HEK293 (cell line): ENCODE measurements around the gene STX1B.

ENCODE experiments used
- GFI1B ChIP-seq: fragments of 450-650 bp; formaldehyde crosslinking; IDR thresholded peaks from 2 replicates; pipeline ENCODE4 v1.5.1; 2016; ENCODE audit warnings: missing biosample characterization, missing genetic modification characterization
- HOXA7 ChIP-seq: sonication (generic); formaldehyde crosslinking; IDR thresholded peaks from 2 replicates; pipeline ENCODE4 v1.8.1; 2022; ENCODE audit warnings: missing genetic modification reagents, borderline replicate concordance
- KLF9 ChIP-seq: fragments of 450-650 bp; formaldehyde crosslinking; IDR thresholded peaks from 2 replicates; pipeline ENCODE4 v1.5.1; 2016; ENCODE audit warnings: missing biosample characterization, missing genetic modification characterization, low read depth
- REPIN1 ChIP-seq: fragments of 450-650 bp; formaldehyde crosslinking; IDR thresholded peaks from 2 replicates; pipeline ENCODE4 v1.5.1; 2017; ENCODE audit warnings: missing biosample characterization, missing genetic modification characterization, low read depth
- SCRT2 ChIP-seq: fragments of 450-650 bp; formaldehyde crosslinking; IDR thresholded peaks from 2 replicates; pipeline ENCODE4 v1.5.1; 2016; ENCODE audit warnings: missing biosample characterization, missing genetic modification characterization
- YY2 ChIP-seq: fragments of 450-650 bp; formaldehyde crosslinking; IDR thresholded peaks from 2 replicates; pipeline ENCODE4 v1.5.1; 2016; ENCODE audit warnings: missing biosample characterization, missing genetic modification characterization
- ZBTB17 ChIP-seq: fragments of 450-650 bp; formaldehyde crosslinking; IDR thresholded peaks from 2 replicates; pipeline ENCODE4 v1.5.1; 2016; ENCODE audit warnings: missing biosample characterization, missing genetic modification characterization
- ZBTB21 ChIP-seq: fragments of 450-650 bp; formaldehyde crosslinking; IDR thresholded peaks from 2 replicates; pipeline ENCODE4 v1.5.1; 2017; ENCODE audit warnings: missing biosample characterization, missing genetic modification characterization
- ZFP41 ChIP-seq: fragments of 450-650 bp; formaldehyde crosslinking; IDR thresholded peaks from 2 replicates; pipeline ENCODE4 v1.5.1; 2016; ENCODE audit warnings: missing biosample characterization, missing genetic modification characterization, borderline replicate concordance
- ZNF140 ChIP-seq: fragments of 450-650 bp; formaldehyde crosslinking; IDR thresholded peaks from 2 replicates; pipeline ENCODE4 v1.5.1; 2016; ENCODE audit warnings: missing biosample characterization, missing genetic modification characterization
- ZNF214 ChIP-seq: fragments of 450-650 bp; formaldehyde crosslinking; IDR thresholded peaks from 2 replicates; pipeline ENCODE4 v1.5.1; 2017; ENCODE audit warnings: missing biosample characterization, mild to moderate bottlenecking, missing genetic modification characterization, borderline replicate concordance
- ZNF223 ChIP-seq: fragments of 450-650 bp; formaldehyde crosslinking; IDR thresholded peaks from 2 replicates; pipeline ENCODE4 v1.5.1; 2016; ENCODE audit warnings: missing biosample characterization, missing genetic modification characterization
- ZNF248 ChIP-seq: fragments of 450-650 bp; formaldehyde crosslinking; IDR thresholded peaks from 2 replicates; pipeline ENCODE4 v1.5.1; 2017; ENCODE audit warnings: missing biosample characterization, missing genetic modification characterization
- ZNF404 ChIP-seq: fragments of 450-650 bp; formaldehyde crosslinking; IDR thresholded peaks from 2 replicates; pipeline ENCODE4 v1.5.1; 2017; ENCODE audit warnings: missing biosample characterization, missing genetic modification characterization
- ZNF548 ChIP-seq: fragments of 450-650 bp; formaldehyde crosslinking; IDR thresholded peaks from 2 replicates; pipeline ENCODE4 v1.5.1; 2016; ENCODE audit warnings: missing biosample characterization, missing genetic modification characterization
- ZNF785 ChIP-seq: fragments of 450-650 bp; formaldehyde crosslinking; IDR thresholded peaks from 2 replicates; pipeline ENCODE4 v1.5.1; 2016; ENCODE audit warnings: missing biosample characterization, missing genetic modification characterization
- ZNF843 ChIP-seq: fragments of 450-650 bp; formaldehyde crosslinking; IDR thresholded peaks from 2 replicates; pipeline ENCODE4 v1.5.1; 2016; ENCODE audit warnings: missing biosample characterization, missing genetic modification characterization
- ZSCAN16 ChIP-seq: fragments of 450-650 bp; formaldehyde crosslinking; IDR thresholded peaks from 2 replicates; pipeline ENCODE4 v1.5.1; 2016; ENCODE audit warnings: missing biosample characterization, missing genetic modification characterization
- ZSCAN30 ChIP-seq: fragments of 450-650 bp; IDR thresholded peaks from 2 replicates; pipeline ENCODE4 v1.5.1; 2018; ENCODE audit warnings: missing biosample characterization, mild to moderate bottlenecking, missing genetic modification characterization, moderate library complexity
- TF ChIP-seq, protein P1 (sequence below): fragments of 450-650 bp; formaldehyde crosslinking; IDR thresholded peaks from 2 replicates; pipeline ENCODE4 v1.5.1; 2016; ENCODE audit warnings: missing biosample characterization, missing genetic modification characterization
- TF ChIP-seq, protein P2 (sequence below): fragments of 450-650 bp; formaldehyde crosslinking; IDR thresholded peaks from 2 replicates; pipeline ENCODE4 v1.5.1; 2016; ENCODE audit warnings: missing biosample characterization, missing genetic modification characterization
- TF ChIP-seq, protein P3 (sequence below): fragments of 450-650 bp; formaldehyde crosslinking; IDR thresholded peaks from 2 replicates; pipeline ENCODE4 v1.5.1; 2016; ENCODE audit warnings: missing biosample characterization, missing genetic modification characterization
- TF ChIP-seq, protein P4 (sequence below): fragments of 450-650 bp; formaldehyde crosslinking; IDR thresholded peaks from 2 replicates; pipeline ENCODE4 v1.5.1; 2016; ENCODE audit warnings: missing biosample characterization, missing genetic modification characterization
- TF ChIP-seq, protein P5 (sequence below): fragments of 450-650 bp; formaldehyde crosslinking; IDR thresholded peaks from 2 replicates; pipeline ENCODE4 v1.5.1; 2016; ENCODE audit warnings: missing biosample characterization, missing genetic modification characterization
- TF ChIP-seq, protein P6 (sequence below): fragments of 450-650 bp; formaldehyde crosslinking; IDR thresholded peaks from 2 replicates; pipeline ENCODE4 v1.5.1; 2016; ENCODE audit warnings: missing biosample characterization, missing genetic modification characterization

The STX1B gene

DNA sequence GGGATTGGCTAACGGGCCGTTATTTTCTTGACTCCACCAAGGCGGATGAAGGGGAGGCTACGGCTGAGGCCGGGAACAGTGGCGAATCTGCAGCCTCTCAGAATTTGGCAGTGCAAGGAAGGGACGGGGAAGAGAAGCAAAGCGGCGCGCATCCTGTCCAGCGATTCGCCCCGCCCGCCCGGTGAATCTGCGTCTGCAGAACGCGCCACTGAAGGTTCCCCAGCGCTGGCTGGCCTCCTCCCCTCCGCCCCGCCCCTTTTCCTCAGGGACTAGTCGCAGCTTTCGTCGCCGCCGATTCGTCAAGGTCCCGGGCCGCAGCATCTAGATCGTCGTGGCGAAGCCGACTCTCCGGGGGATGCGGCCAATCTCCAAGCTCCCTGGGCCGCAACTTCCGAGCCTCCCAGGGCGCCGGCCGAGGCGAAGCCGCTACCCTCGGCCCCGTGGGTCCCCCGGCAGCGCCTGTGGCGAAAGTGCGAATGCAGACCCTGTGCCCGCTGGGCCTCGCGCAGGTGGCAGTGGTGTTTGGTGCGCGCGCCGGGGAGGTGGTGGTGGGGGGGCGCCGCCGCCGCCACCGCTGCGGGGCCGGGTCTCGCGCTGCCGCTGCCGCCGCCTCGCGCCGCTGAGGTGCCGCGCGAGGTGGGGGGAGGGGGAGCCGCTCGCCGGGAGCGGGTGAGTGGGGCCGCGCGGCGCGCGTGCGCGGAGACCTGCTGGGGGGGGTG lies 52.8 kb downstream of the STX1B start, which contains the start of gene SETD1A (continued):
- TF ChIP-seq ZFP41 (tag by site-specific recombination): no peak
- TF ChIP-seq HOXA7 (CRISPR knock-in tag): no peak
- no peak for TF ChIP-seq GFI1B (tag by site-specific recombination)
- TF ChIP-seq, protein P1, sequence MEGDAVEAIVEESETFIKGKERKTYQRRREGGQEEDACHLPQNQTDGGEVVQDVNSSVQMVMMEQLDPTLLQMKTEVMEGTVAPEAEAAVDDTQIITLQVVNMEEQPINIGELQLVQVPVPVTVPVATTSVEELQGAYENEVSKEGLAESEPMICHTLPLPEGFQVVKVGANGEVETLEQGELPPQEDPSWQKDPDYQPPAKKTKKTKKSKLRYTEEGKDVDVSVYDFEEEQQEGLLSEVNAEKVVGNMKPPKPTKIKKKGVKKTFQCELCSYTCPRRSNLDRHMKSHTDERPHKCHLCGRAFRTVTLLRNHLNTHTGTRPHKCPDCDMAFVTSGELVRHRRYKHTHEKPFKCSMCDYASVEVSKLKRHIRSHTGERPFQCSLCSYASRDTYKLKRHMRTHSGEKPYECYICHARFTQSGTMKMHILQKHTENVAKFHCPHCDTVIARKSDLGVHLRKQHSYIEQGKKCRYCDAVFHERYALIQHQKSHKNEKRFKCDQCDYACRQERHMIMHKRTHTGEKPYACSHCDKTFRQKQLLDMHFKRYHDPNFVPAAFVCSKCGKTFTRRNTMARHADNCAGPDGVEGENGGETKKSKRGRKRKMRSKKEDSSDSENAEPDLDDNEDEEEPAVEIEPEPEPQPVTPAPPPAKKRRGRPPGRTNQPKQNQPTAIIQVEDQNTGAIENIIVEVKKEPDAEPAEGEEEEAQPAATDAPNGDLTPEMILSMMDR: no peak
- TF ChIP-seq, protein P2, sequence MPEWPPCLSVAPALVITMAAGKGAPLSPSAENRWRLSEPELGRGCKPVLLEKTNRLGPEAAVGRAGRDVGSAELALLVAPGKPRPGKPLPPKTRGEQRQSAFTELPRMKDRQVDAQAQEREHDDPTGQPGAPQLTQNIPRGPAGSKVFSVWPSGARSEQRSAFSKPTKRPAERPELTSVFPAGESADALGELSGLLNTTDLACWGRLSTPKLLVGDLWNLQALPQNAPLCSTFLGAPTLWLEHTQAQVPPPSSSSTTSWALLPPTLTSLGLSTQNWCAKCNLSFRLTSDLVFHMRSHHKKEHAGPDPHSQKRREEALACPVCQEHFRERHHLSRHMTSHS: 0 out of 2 replicates have a peak, but pooled peaks have one; percentile 13
- TF ChIP-seq ZBTB17 (tag by site-specific recombination): peak; percentile 95
- TF ChIP-seq ZNF404: no peak
- TF ChIP-seq ZNF223 (tag by site-specific recombination): no peak
- no peak; the same call in 1 of the 2 replicates for TF ChIP-seq ZNF548 (tag by site-specific recombination)
- no peak; the same call in none of the 2 replicates for TF ChIP-seq ZBTB21 (tag by site-specific recombination)
- TF ChIP-seq ZNF248 (tag by site-specific recombination): no peak
- TF ChIP-seq, protein P3, sequence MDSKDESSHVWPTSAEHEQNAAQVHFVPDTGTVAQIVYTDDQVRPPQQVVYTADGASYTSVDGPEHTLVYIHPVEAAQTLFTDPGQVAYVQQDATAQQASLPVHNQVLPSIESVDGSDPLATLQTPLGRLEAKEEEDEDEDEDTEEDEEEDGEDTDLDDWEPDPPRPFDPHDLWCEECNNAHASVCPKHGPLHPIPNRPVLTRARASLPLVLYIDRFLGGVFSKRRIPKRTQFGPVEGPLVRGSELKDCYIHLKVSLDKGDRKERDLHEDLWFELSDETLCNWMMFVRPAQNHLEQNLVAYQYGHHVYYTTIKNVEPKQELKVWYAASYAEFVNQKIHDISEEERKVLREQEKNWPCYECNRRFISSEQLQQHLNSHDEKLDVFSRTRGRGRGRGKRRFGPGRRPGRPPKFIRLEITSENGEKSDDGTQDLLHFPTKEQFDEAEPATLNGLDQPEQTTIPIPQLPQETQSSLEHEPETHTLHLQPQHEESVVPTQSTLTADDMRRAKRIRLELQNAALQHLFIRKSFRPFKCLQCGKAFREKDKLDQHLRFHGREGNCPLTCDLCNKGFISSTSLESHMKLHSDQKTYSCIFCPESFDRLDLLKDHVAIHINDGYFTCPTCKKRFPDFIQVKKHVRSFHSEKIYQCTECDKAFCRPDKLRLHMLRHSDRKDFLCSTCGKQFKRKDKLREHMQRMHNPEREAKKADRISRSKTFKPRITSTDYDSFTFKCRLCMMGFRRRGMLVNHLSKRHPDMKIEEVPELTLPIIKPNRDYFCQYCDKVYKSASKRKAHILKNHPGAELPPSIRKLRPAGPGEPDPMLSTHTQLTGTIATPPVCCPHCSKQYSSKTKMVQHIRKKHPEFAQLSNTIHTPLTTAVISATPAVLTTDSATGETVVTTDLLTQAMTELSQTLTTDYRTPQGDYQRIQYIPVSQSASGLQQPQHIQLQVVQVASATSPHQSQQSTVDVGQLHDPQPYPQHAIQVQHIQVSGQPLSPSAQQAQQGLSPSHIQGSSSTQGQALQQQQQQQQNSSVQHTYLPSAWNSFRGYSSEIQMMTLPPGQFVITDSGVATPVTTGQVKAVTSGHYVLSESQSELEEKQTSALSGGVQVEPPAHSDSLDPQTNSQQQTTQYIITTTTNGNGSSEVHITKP (tag by site-specific recombination): peak; percentile 95
- peak; percentile 85 for TF ChIP-seq ZNF843 (tag by site-specific recombination)
- TF ChIP-seq SCRT2 (tag by site-specific recombination): peak; percentile 95
- TF ChIP-seq, protein P4, sequence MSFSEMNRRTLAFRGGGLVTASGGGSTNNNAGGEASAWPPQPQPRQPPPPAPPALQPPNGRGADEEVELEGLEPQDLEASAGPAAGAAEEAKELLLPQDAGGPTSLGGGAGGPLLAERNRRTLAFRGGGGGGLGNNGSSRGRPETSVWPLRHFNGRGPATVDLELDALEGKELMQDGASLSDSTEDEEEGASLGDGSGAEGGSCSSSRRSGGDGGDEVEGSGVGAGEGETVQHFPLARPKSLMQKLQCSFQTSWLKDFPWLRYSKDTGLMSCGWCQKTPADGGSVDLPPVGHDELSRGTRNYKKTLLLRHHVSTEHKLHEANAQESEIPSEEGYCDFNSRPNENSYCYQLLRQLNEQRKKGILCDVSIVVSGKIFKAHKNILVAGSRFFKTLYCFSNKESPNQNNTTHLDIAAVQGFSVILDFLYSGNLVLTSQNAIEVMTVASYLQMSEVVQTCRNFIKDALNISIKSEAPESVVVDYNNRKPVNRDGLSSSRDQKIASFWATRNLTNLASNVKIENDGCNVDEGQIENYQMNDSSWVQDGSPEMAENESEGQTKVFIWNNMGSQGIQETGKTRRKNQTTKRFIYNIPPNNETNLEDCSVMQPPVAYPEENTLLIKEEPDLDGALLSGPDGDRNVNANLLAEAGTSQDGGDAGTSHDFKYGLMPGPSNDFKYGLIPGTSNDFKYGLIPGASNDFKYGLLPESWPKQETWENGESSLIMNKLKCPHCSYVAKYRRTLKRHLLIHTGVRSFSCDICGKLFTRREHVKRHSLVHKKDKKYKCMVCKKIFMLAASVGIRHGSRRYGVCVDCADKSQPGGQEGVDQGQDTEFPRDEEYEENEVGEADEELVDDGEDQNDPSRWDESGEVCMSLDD (tag by site-specific recombination): no peak
- TF ChIP-seq ZSCAN30: peak; percentile 16; the same call in 1 of the 2 replicates
- peak; percentile 99 for TF ChIP-seq KLF9 (tag by site-specific recombination)
- TF ChIP-seq YY2 (tag by site-specific recombination): peak; percentile 93
- TF ChIP-seq ZSCAN16 (tag by site-specific recombination): peak; percentile 64; the same call in 1 of the 2 replicates
- peak; percentile 90; the same call in 1 of the 2 replicates for TF ChIP-seq ZNF785
- no peak for TF ChIP-seq ZNF214
- TF ChIP-seq, protein P5, sequence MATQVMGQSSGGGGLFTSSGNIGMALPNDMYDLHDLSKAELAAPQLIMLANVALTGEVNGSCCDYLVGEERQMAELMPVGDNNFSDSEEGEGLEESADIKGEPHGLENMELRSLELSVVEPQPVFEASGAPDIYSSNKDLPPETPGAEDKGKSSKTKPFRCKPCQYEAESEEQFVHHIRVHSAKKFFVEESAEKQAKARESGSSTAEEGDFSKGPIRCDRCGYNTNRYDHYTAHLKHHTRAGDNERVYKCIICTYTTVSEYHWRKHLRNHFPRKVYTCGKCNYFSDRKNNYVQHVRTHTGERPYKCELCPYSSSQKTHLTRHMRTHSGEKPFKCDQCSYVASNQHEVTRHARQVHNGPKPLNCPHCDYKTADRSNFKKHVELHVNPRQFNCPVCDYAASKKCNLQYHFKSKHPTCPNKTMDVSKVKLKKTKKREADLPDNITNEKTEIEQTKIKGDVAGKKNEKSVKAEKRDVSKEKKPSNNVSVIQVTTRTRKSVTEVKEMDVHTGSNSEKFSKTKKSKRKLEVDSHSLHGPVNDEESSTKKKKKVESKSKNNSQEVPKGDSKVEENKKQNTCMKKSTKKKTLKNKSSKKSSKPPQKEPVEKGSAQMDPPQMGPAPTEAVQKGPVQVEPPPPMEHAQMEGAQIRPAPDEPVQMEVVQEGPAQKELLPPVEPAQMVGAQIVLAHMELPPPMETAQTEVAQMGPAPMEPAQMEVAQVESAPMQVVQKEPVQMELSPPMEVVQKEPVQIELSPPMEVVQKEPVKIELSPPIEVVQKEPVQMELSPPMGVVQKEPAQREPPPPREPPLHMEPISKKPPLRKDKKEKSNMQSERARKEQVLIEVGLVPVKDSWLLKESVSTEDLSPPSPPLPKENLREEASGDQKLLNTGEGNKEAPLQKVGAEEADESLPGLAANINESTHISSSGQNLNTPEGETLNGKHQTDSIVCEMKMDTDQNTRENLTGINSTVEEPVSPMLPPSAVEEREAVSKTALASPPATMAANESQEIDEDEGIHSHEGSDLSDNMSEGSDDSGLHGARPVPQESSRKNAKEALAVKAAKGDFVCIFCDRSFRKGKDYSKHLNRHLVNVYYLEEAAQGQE (tag by site-specific recombination): peak; percentile 30; the same call in 1 of the 2 replicates
- TF ChIP-seq, protein P6, sequence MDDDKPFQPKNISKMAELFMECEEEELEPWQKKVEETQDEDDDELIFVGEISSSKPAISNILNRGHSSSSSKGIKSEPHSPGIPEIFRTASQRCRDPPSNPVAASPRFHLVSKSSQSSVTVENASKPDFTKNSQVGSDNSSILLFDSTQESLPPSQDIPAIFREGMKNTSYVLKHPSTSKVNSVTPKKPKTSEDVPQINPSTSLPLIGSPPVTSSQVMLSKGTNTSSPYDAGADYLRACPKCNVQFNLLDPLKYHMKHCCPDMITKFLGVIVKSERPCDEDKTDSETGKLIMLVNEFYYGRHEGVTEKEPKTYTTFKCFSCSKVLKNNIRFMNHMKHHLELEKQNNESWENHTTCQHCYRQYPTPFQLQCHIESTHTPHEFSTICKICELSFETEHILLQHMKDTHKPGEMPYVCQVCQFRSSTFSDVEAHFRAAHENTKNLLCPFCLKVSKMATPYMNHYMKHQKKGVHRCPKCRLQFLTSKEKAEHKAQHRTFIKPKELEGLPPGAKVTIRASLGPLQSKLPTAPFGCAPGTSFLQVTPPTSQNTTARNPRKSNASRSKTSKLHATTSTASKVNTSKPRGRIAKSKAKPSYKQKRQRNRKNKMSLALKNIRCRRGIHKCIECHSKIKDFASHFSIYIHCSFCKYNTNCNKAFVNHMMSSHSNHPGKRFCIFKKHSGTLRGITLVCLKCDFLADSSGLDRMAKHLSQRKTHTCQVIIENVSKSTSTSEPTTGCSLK (tag by site-specific recombination): no peak
- TF ChIP-seq ZNF140 (tag by site-specific recombination): no peak
- TF ChIP-seq REPIN1: peak; percentile 46; the same call in 1 of the 2 replicates
